ENCODE measurements around the gene MAMDC4.

Gene MAMDC4

DNA sequence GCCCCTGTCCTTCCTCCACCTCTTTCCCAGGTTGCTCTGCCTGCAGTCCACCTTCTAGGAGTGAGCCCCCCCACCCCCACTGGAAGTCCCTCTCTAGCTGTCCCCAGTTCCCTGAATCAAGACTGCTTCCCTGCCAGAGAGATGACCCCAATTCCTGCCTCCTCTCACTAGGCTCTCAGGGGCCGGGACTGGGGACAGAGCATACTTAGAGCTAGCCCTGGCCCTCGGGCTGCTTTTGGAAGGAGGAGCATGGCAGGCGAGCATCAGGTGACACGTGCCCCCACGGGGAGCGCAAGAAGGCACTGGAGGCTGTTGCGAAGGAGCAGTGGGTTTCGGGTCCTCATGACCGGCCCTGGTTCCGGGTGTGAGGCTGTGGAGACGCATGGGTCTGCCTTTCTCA lies 43.9 kb downstream of the MAMDC4 start:
- DNase-seq: no peak

DNA sequence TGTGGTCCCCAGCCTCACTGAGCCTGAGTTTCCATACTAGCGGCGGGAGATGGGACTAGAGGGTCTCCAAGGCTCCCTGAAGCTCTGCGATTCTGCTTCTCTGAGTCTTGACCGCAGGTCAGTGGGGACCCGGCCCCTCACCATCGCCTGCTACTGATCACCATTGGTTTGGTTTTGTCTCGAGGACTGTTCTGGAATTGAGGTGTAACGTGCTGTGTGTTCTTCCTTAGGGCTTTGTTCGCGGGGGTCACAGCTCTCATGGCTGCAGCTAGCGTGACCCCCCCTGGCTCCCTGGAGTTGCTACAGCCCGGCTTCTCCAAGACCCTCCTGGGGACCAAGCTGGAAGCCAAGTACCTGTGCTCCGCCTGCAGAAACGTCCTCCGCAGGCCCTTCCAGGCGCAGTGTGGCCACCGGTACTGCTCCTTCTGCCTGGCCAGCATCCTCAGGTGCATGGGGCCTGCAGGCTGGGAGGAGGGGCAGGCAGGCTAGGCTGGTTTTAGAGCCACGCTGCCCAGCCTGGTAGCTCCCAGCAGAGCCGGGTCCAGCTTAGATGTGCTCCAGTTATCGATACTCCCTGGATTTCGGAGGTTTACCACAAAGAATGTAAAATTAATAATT lies 46.4 kb downstream of the MAMDC4 start:
- no peak for DNase-seq

DNA sequence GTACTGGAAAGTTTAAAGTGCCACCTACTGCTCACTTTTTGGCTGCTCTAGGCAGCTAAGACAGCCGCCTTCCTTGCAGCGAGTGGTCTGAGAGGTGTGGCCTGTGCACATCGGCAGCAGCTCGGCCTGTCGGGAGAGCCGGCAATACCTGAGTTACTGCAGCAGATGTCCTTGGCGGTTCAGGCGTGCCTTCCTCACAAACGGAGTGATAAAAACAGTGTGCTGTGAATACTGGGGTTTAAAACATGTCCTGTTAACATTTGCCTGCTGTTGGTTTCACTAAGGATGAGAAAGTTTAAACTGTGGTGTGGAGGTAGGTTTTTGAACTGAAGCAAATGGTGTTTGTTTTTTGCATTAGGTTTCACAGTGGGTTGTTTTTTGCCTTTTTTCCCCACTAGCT lies 47.0 kb downstream of the MAMDC4 start:
- DNase-seq: no peak

DNA sequence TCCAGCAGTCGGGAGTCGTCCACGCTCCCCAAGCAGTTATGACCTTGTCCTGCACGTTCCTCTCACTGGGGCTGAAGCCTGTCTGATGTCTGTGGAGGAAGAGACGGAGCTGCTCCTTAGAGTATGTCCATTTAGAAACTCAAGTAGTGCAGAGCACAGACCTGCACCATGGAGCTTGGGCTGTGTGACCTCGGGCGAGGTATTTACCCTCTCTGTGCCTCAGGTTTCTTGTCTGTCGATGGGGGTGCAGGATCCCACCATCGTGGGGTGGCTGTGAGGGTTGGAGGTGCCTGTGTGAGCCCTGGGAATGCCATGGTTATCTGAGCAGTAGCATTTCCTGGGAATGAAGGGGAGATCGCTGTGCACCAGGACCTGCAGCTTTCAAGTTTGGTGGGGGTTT lies 48.4 kb downstream of the MAMDC4 start:
- DNase-seq: no peak

DNA sequence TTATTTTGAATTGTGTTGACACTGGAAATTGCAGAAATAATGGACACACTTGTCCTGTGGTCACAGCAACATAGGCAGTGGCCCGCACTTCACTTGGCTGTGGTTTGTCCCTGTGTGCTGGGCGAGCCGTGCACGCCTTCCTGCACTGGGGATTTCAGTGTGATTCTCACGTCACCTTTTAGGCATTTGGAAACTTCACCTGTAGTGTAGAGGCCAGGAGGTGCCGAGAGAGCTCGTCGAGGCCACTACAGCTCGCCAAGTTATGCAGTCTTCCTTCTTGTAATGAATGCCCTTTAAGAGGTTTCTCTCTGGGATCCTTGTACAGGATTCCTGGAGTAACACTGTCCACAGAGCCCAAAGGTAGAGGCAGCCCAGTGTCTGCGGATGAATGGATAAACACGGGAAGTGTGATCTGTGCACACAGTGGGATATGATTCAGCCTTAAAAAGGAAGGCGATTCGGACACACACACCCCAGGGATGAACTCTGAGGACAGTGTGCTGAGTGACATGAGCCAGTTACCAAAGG lies 48.9 kb downstream of the MAMDC4 start:
- DNase-seq: no peak

DNA sequence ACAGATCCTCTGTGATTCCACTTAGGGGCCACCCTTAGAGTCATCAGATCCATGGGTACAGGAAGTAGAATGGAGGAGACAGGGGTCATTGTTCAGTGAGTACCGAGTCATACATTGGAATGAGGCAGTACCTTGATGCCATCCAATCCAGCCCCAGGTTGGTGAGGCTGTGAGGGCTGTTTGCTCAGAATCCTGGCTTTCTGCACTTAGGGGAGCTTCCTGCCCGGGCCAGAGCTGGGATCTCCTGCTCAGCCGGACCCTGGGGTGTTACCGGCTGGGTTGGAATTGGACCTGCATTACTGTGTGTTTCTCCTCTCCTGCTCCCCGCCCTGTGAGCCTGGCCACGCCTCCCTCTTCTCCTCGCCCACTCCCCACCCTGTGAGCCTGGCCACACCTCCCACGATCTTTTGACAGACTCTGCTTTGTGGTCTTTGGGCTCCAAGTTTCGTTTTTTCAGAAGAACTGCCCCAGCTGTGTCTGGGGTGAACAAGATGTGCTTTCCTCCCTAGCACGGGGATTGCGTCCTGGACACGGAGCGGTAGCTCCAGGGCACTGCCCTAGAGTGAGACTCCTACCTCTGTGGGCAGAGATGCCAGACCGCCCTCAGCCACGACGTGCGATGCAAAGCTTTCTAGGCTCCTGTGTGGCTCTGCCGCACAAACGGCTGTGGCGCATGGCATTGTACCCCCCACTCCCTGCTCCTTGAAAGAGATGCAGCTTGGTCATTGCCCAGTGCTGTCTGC lies 49.5 kb downstream of the MAMDC4 start:
- DNase-seq: peak; percentile 86

DNA sequence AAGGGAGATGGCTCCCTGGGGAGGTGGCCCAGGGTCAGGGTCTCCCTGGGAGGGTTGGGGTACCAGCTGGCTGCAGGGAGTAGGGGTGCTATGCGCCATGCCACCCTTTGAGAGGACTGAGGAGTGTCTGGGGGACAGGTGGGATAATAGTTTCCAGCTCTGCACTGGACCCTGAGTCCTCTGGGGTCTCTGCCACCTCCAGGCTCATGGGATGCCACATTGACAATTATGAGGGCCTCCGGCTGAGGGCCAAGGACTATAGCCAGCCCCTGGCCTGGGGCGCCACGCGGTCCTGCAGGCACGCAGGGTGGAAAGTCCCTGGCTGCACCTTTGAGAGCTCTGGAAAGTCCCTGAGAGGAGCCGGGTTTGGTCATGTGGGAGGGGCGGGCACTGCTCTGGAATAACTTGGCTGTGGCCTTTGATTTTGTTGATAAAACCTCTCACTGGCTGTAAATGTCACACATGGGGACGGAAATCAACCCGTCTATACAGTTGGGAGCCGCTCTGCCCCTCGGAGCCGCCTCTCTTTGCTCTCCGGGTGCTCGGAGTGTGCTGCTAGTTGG lies 50.2 kb downstream of the MAMDC4 start:
- DNase-seq: peak; percentile 93

DNA sequence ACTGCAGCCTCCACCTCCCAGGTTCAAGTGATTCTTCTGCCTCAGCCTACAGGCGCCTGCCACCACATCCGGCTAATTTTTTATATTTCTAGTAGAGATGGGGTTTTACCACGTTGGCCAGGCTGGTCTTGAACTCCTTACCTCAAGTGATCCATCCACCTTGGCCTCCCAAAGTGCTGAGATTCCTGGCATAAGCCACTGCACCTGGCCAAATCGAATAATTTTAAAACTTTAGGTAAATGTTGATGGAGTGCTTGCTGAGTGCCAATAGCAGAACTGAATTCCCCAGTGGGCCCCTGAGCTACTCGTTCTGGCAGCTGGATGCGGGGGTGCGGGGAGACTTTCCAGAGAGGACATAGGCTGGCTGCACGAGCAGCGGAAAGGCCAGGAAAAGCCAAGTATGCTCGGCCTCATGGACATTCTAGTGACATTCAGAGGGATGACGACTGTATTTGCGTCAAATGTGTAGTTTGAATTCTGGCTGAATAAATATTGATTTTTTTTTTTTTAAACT lies 51.0 kb downstream of the MAMDC4 start:
- peak; percentile 43 for DNase-seq

DNA sequence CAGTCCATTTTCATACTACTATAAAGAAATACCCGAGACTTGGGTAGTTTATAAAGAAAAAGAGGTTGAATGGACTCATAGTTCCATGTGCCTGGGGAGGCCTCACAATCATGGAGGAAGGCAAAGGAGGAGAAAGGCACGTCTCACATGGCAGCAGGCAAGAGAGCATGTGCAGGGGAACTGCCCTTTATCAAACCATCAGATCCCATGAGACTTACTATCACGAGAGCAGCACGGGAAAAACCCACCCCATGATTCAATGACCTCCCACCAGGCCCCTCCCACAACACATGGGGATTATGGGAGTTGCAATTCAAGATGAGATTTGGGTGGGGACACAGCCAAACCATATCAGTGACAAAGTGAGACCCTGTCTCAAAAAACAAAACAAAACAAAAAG lies 54.1 kb downstream of the MAMDC4 start:
- DNase-seq: no peak

DNA sequence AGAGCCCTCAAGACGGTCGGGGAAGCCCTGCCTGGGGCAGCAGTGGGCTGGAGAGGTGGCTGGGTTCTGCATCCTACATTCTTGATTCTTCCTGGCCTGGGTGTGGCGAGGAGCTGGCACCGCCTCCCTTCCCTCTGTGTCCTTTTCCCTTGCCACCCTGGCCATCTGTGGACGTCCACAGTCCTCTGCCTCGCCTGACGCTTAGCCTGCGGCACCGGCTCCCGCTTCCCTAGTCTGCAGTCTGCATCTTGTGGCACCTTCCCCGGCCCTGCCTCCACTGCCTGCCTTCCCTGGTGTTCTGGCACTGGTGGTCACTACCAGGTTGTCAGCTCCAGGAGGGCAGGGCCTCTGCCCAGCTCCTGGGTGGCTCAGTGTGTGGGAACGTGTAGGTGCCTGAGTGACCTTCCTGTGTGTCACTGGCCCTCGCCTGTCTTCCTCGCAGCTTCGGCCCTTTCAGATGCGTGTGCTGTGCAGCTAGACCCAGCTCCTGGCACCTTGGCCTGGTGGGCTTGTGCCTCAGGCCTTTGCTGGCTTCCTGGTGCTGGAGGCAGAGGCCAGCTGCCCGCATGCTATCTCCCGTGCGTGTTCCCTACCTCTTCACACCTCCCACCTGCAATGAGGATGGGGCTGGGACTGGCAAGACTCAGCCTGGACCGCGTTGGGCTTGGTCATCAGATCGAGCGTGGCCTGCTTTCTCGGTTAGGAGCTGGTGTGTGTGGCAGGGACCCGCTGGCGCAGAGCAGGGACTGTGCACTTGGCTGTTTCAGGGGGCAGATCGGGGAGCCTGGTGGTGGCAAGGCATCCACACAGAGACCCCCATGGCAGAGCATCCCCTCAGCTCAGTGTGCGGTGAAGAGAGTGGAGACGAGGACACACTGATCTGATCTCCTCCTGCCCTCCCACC lies 55.1 kb downstream of the MAMDC4 start:
- no peak for DNase-seq
